Astrocyte (in vitro differentiated cells and primary cell): ENCODE results near the gene GRIN2A. TPM values are rescaled to one million over a fixed set of nuclear protein-coding genes. Genes with fewer than 3 reads are reported as not detected.

ENCODE experiments used
- DNase-seq: peaks from one replicate; pipeline ENCODE4 v3.0.0-alpha.2; 2010; ENCODE audit warnings: low read depth
- FAIRE-seq: peaks from 2 replicates; lab custom pipeline; 2011; peaks lifted over from hg19 to GRCh38; lab: Jason Lieb, UNC
- H2AFZ ChIP-seq: 2 replicates; pipeline ENCODE4 v1.6.0; 2012; ENCODE audit warnings: low read depth, low read length, inconsistent platforms
- H3K27ac ChIP-seq: 2 replicates; pipeline ENCODE4 v1.5.1; 2011; ENCODE audit warnings: low read depth, low read length, inconsistent platforms
- H3K27me3 ChIP-seq: 2 replicates; pipeline ENCODE4 v1.6.0; 2011; ENCODE audit warnings: low read length, inconsistent platforms; ENCODE audit not compliant: insufficient read depth
- H3K36me3 ChIP-seq: 2 replicates; pipeline ENCODE4 v1.5.1; 2011; ENCODE audit warnings: low read length, inconsistent platforms; ENCODE audit not compliant: insufficient read depth
- H3K4me1 ChIP-seq: 2 replicates; pipeline ENCODE4 v1.5.1; 2011; ENCODE audit warnings: low read length, inconsistent platforms; ENCODE audit not compliant: insufficient read depth
- H3K4me2 ChIP-seq: 2 replicates; pipeline ENCODE4 v1.6.0; 2012; ENCODE audit warnings: low read length, inconsistent platforms
- H3K4me3 ChIP-seq: 2 replicates; pipeline ENCODE4 v1.5.1; 2011; ENCODE audit warnings: low read depth, mild to moderate bottlenecking, low read length, inconsistent platforms; ENCODE audit not compliant: insufficient read depth
- H3K79me2 ChIP-seq: 2 replicates; pipeline ENCODE4 v1.6.0; 2012; ENCODE audit warnings: mild to moderate bottlenecking, low read length, inconsistent platforms; ENCODE audit not compliant: insufficient read depth
- H3K9ac ChIP-seq: 2 replicates; pipeline ENCODE4 v1.6.0; 2012; ENCODE audit warnings: mild to moderate bottlenecking, low read length, inconsistent platforms
- H3K9me3 ChIP-seq: 2 replicates; pipeline ENCODE4 v1.5.1; 2012; ENCODE audit warnings: low read depth, mild to moderate bottlenecking, low read length, inconsistent platforms; ENCODE audit not compliant: insufficient read depth
- H4K20me1 ChIP-seq: 2 replicates; pipeline ENCODE4 v1.6.0; 2012; ENCODE audit warnings: low read length, inconsistent platforms; ENCODE audit not compliant: insufficient read depth
- H3K27ac Mint-ChIP-seq: one replicate; pipeline ENCODE4 v1.8.0; 2021; ENCODE audit warnings: mild to moderate bottlenecking, mixed read lengths; ENCODE audit not compliant: unreplicated experiment
- H3K27me3 Mint-ChIP-seq: one replicate; pipeline ENCODE4 v1.8.0; 2021; ENCODE audit warnings: low read depth, mixed read lengths; ENCODE audit not compliant: unreplicated experiment
- H3K36me3 Mint-ChIP-seq: one replicate; pipeline ENCODE4 v1.8.0; 2021; ENCODE audit warnings: low read depth, mixed read lengths; ENCODE audit not compliant: unreplicated experiment
- H3K4me1 Mint-ChIP-seq: one replicate; pipeline ENCODE4 v1.8.0; 2021; ENCODE audit warnings: low read depth, mixed read lengths; ENCODE audit not compliant: unreplicated experiment
- H3K4me3 Mint-ChIP-seq: one replicate; pipeline ENCODE4 v1.8.0; 2021; ENCODE audit warnings: mild to moderate bottlenecking, moderate library complexity, mixed read lengths; ENCODE audit not compliant: unreplicated experiment
- H3K9me3 Mint-ChIP-seq: one replicate; pipeline ENCODE4 v1.8.0; 2021; ENCODE audit warnings: mild to moderate bottlenecking, mixed read lengths; ENCODE audit not compliant: unreplicated experiment
- CTCF ChIP-seq: IDR thresholded peaks from 2 replicates; pipeline ENCODE4 v1.5.1; 2011; ENCODE audit warnings: low read depth, mild to moderate bottlenecking, inconsistent platforms, low read length, moderate library complexity; ENCODE audit not compliant: insufficient read depth
- EZH2 ChIP-seq: IDR thresholded peaks from 2 replicates; pipeline ENCODE4 v1.6.1; 2012; ENCODE audit warnings: mild to moderate bottlenecking, low read length, inconsistent platforms; ENCODE audit not compliant: insufficient read depth
- total RNA-seq: library from RNA; stranded (reverse); gene quantifications from 2 replicates; pipeline ENCODE4 v1.2.1, GENCODE V29; 2021

The GRIN2A gene
- total RNA-seq, 1 donor from 2014 or later: 0.68 TPM

GRCh38 chr16:10191096-10191495 is 8.9 kb upstream of the GRIN2A start:
- Histone ChIP-seq H2AFZ (no peak overlapping the region), H4K20me1 (no peaks in the 10 kb centered on the region), H3K9me3 (no peaks in the 10 kb centered on the region), H3K27me3 (peaks cover 1% of the 10 kb centered on the region), H3K4me3 (no peak overlapping the region), H3K4me1 (no peaks in the 10 kb centered on the region), H3K27ac (no peak overlapping the region), H3K4me2 (no peak overlapping the region), H3K79me2 (no peaks in the 10 kb centered on the region), H3K36me3 (no peaks in the 10 kb centered on the region), H3K9ac (no peak overlapping the region)
- DNase-seq (no peak), FAIRE-seq (no peak)
- no peak overlapping the region for H3K4me3 Mint-ChIP-seq
- H3K27ac Mint-ChIP-seq: no peak overlapping the region
- no peaks in the 10 kb centered on the region for H3K9me3 Mint-ChIP-seq
- no peaks in the 10 kb centered on the region for H3K4me1 Mint-ChIP-seq
- H3K27me3 Mint-ChIP-seq: peaks cover 29% of the 10 kb centered on the region
- H3K36me3 Mint-ChIP-seq: no peaks in the 10 kb centered on the region
- TF ChIP-seq CTCF (no peak), EZH2 (no peak)

- Histone ChIP-seq H3K9ac (no peak overlapping the region), H2AFZ (no peak overlapping the region), H3K36me3 (no peaks in the 10 kb centered on the region), H3K4me1 (no peaks in the 10 kb centered on the region), H3K9me3 (no peaks in the 10 kb centered on the region), H3K79me2 (no peaks in the 10 kb centered on the region), H3K4me2 (no peak overlapping the region), H4K20me1 (no peaks in the 10 kb centered on the region), H3K27me3 (peaks cover 4% of the 10 kb centered on the region), H3K4me3 (no peak overlapping the region), H3K27ac (no peak overlapping the region)
- no peak for TF ChIP-seq CTCF
- TF ChIP-seq EZH2: no peak
- FAIRE-seq (no peak), DNase-seq (no peak)
- H3K9me3 Mint-ChIP-seq: no peaks in the 10 kb centered on the region
- no peaks in the 10 kb centered on the region for H3K4me1 Mint-ChIP-seq
- H3K36me3 Mint-ChIP-seq: no peaks in the 10 kb centered on the region
- H3K4me3 Mint-ChIP-seq: no peak overlapping the region
- peaks cover 34% of the 10 kb centered on the region for H3K27me3 Mint-ChIP-seq
- H3K27ac Mint-ChIP-seq: no peak overlapping the region
These were observed 7.7 kb upstream of the GRIN2A start for GRCh38 chr16:10189861-10190390.

GRCh38 chr16:10188236-10188635 is 6.0 kb upstream of the GRIN2A start:
- no peaks in the 10 kb centered on the region for H3K36me3 Mint-ChIP-seq
- DNase-seq (no peak), FAIRE-seq (no peak)
- H3K27me3 ChIP-seq: peaks cover 14% of the 10 kb centered on the region
- TF ChIP-seq EZH2 (no peak), CTCF (no peak)
- no peak overlapping the region for H3K9ac ChIP-seq
- H3K4me3 Mint-ChIP-seq: no peak overlapping the region
- peaks cover 46% of the 10 kb centered on the region for H3K27me3 Mint-ChIP-seq
- no peaks in the 10 kb centered on the region for H3K4me1 ChIP-seq
- no peaks in the 10 kb centered on the region for H3K9me3 ChIP-seq
- no peaks in the 10 kb centered on the region for H3K9me3 Mint-ChIP-seq
- H2AFZ ChIP-seq: no peak overlapping the region
- no peaks in the 10 kb centered on the region for H3K36me3 ChIP-seq
- H3K4me3 ChIP-seq: no peak overlapping the region
- H4K20me1 ChIP-seq: no peaks in the 10 kb centered on the region
- H3K79me2 ChIP-seq: no peaks in the 10 kb centered on the region
- H3K4me2 ChIP-seq: no peak overlapping the region
- H3K27ac ChIP-seq: no peak overlapping the region
- no peak overlapping the region for H3K27ac Mint-ChIP-seq
- no peaks in the 10 kb centered on the region for H3K4me1 Mint-ChIP-seq
